ENCODE data around the gene SPHKAP. TPM values are rescaled to one million over a fixed set of nuclear protein-coding genes. Genes with fewer than 3 reads are reported as not detected.

Gene SPHKAP
- polyA plus RNA-seq, 2 of the 4 experiments (the other 2 are of a cell fraction): 0.01 TPM; not detected in 1

GRCh38 chr2:228016402-228016801 lies 165.1 kb downstream of the SPHKAP start:
- Histone ChIP-seq H3K4me3 (no peak overlapping the region), H3K4me1 (no peaks in the 10 kb centered on the region), H3K9me3 (no peaks in the 10 kb centered on the region), H3K4me2 (no peak overlapping the region), H3K27ac (no peak overlapping the region)
- TF ChIP-seq RAD21 (conservative IDR thresholded peaks at IDR 0.05 in 1 of 2, IDR thresholded peaks at IDR 0.05 in 1 of 2): no peak
- TF ChIP-seq E2F6 (IDR thresholded peaks at IDR 0.05; ENCODE audit: borderline replicate concordance, low read depth): no peak
- no peak for TF ChIP-seq NR3C1 (IDR thresholded peaks at IDR 0.05)
- no peak for TF ChIP-seq ATOH8 (CRISPR knock-in tag; IDR thresholded peaks at IDR 0.05; ENCODE audit: low read depth)
- TF ChIP-seq HES2 (IDR thresholded peaks at IDR 0.05): no peak
- no peak for TF ChIP-seq JUNB (IDR thresholded peaks at IDR 0.05)
- no peak for TF ChIP-seq JUN (IDR thresholded peaks at IDR 0.05)
- TF ChIP-seq POLR2A (IDR thresholded peaks at IDR 0.05; ENCODE audit: low read length): no peak
- no peak for TF ChIP-seq HOXB5 (CRISPR knock-in tag; IDR thresholded peaks at IDR 0.05)
- TF ChIP-seq GATA3 (IDR thresholded peaks at IDR 0.05; ENCODE audit: borderline replicate concordance): no peak
- no peak for TF ChIP-seq EP300 (IDR thresholded peaks at IDR 0.05)
- TF ChIP-seq CBX8 (IDR thresholded peaks at IDR 0.05): no peak
- no peak for TF ChIP-seq CHD4 (IDR thresholded peaks at IDR 0.05; ENCODE audit: borderline replicate concordance)
- no peak for TF ChIP-seq RCOR1 (IDR thresholded peaks at IDR 0.05; ENCODE audit: low read depth, low read length)
- TF ChIP-seq CBX2 (IDR thresholded peaks at IDR 0.05; ENCODE audit: borderline replicate concordance, low read depth): no peak
- TF ChIP-seq BHLHE40 (IDR thresholded peaks at IDR 0.05; ENCODE audit: low read depth, low read length): no peak
- TF ChIP-seq MYC (IDR thresholded peaks at IDR 0.05; ENCODE audit: borderline replicate concordance, low read length): no peak
- no peak for TF ChIP-seq RARB (CRISPR knock-in tag; IDR thresholded peaks at IDR 0.05)
- FAIRE-seq (no peak), DNase-seq (ENCODE audit: low read depth in 1 of 2, low spot score in 1 of 2) (no peak), ATAC-seq (no peak)
- CTCF ChIA-PET: no interaction called here
- 46% methylated on average over 10 of the region's 10 CpGs for WGBS (ENCODE audit: missing lambda C conversion rate)
- POLR2A ChIA-PET: no interaction called here

GRCh38 chr2:228015741-228016140 lies 165.7 kb downstream of the SPHKAP start:
- H3K4me2 ChIP-seq: no peak overlapping the region
- ChIA-PET CTCF (no interaction called here), POLR2A (no interaction called here)
- H3K9me3 ChIP-seq: no peaks in the 10 kb centered on the region
- no peak overlapping the region for H3K4me3 ChIP-seq
- DNase-seq (ENCODE audit: low read depth in 1 of 2, low spot score in 1 of 2) (no peak), ATAC-seq (no peak), FAIRE-seq (no peak)
- TF ChIP-seq MAFK (IDR thresholded peaks at IDR 0.05; ENCODE audit: partially characterized antibody) (no peak), JUNB (IDR thresholded peaks at IDR 0.05) (no peak), RAD21 (conservative IDR thresholded peaks at IDR 0.05 in 1 of 2, IDR thresholded peaks at IDR 0.05 in 1 of 2) (no peak), ZNF302 (CRISPR knock-in tag; IDR thresholded peaks at IDR 0.05) (no peak), ESRRA (IDR thresholded peaks at IDR 0.05; ENCODE audit: borderline replicate concordance, low read length) (no peak), NPAS2 (CRISPR knock-in tag; IDR thresholded peaks at IDR 0.05; ENCODE audit: borderline replicate concordance) (no peak), RFX5 (IDR thresholded peaks at IDR 0.05) (no peak), JUN (IDR thresholded peaks at IDR 0.05) (no peak), PBX3 (IDR thresholded peaks at IDR 0.05) (no peak), HOXB5 (CRISPR knock-in tag; IDR thresholded peaks at IDR 0.05) (no peak), SREBF2 (IDR thresholded peaks at IDR 0.05) (no peak), RNF2 (IDR thresholded peaks at IDR 0.05; ENCODE audit: borderline replicate concordance, low read depth) (no peak)
- 56% methylated on average over 1 of the region's 1 CpG for WGBS (ENCODE audit: missing lambda C conversion rate)
- no peaks in the 10 kb centered on the region for H3K4me1 ChIP-seq
- no peak overlapping the region for H3K27ac ChIP-seq

All from A549 (cell line).